Measurements from ENCODE around the gene YBX2.

- TF ChIP-seq CTCF (IDR thresholded peaks at IDR 0.05) = no peak
- no peak for TF ChIP-seq SIN3A (IDR thresholded peaks at IDR 0.05; ENCODE audit: borderline replicate concordance, insufficient read depth, low read depth, low read length)
- peak; percentile 54 for TF ChIP-seq POLR2AphosphoS5 (IDR thresholded peaks at IDR 0.05; ENCODE audit: low read depth, low read length)
Observed at GRCh38 chr17:7306911-7307685, 12.7 kb upstream of the YBX2 start, which contains the start of gene EIF5A.

Measured in Panc1 (cell line).